H9 (cell line): ENCODE measurements around the gene GAL3ST2. TPM values are rescaled to one million over a fixed set of nuclear protein-coding genes. Genes with fewer than 3 reads are reported as not detected.

Experiments used
- DNase-seq: peaks from one replicate; pipeline ENCODE4 v3.0.0-alpha.2; 2017
- H2AFZ ChIP-seq: one replicate; pipeline ENCODE4 v1.6.1; 2013; ENCODE audit warnings: mild to moderate bottlenecking, low read length, control low read depth, moderate library complexity
- H2AK5ac ChIP-seq: 2 replicates; pipeline ENCODE4 v1.6.1; 2013; ENCODE audit warnings: low read length, control low read depth, mixed read lengths; ENCODE audit not compliant: insufficient read length
- H2BK120ac ChIP-seq: one replicate; pipeline ENCODE4 v1.6.1; 2013; ENCODE audit warnings: low read depth, mild to moderate bottlenecking, low read length, control low read depth, inconsistent platforms; ENCODE audit not compliant: poor library complexity, severe bottlenecking
- H2BK12ac ChIP-seq: 2 replicates; pipeline ENCODE4 v1.6.1; 2013; ENCODE audit warnings: low read length, control low read depth, mixed read lengths, low read depth; ENCODE audit not compliant: insufficient read length
- H2BK15ac ChIP-seq: 2 replicates; pipeline ENCODE4 v1.6.1; 2013; ENCODE audit warnings: low read depth, low read length, control low read depth
- H2BK20ac ChIP-seq: one replicate; pipeline ENCODE4 v1.6.1; 2013; ENCODE audit warnings: low read depth, mild to moderate bottlenecking, low read length, control low read depth, inconsistent platforms; ENCODE audit not compliant: poor library complexity, severe bottlenecking
- H2BK5ac ChIP-seq: 2 replicates; pipeline ENCODE4 v1.6.1; 2013; ENCODE audit warnings: low read length, control low read depth, mixed read lengths; ENCODE audit not compliant: insufficient read length
- H3K14ac ChIP-seq: 2 replicates; pipeline ENCODE4 v1.6.1; 2013; ENCODE audit warnings: low read length, control low read depth; ENCODE audit not compliant: insufficient read depth
- H3K18ac ChIP-seq: 2 replicates; pipeline ENCODE4 v1.6.1; 2013; ENCODE audit warnings: low read depth, mild to moderate bottlenecking, mixed read lengths, low read length, control low read depth; ENCODE audit not compliant: insufficient read length
- H3K23ac ChIP-seq: 2 replicates; pipeline ENCODE4 v1.6.1; 2013; ENCODE audit warnings: low read length, control low read depth, mixed read lengths, low read depth; ENCODE audit not compliant: insufficient read length
- H3K23me2 ChIP-seq: 2 replicates; pipeline ENCODE4 v1.6.1; 2013; ENCODE audit warnings: low read depth, mild to moderate bottlenecking, mixed read lengths, low read length, control low read depth; ENCODE audit not compliant: insufficient read length, poor library complexity, severe bottlenecking
- H3K27ac ChIP-seq: 2 replicates; pipeline ENCODE4 v1.5.1; 2013; ENCODE audit warnings: low read length, control low read depth, mixed read lengths, low read depth; ENCODE audit not compliant: insufficient read length
- H3K27me3 ChIP-seq: 2 replicates; pipeline ENCODE4 v1.6.1; 2013; ENCODE audit warnings: low read length, control low read depth, inconsistent platforms; ENCODE audit not compliant: insufficient read depth
- H3K4ac ChIP-seq: 2 replicates; pipeline ENCODE4 v1.6.1; 2013; ENCODE audit warnings: low read depth, mild to moderate bottlenecking, control low read depth, inconsistent platforms, low read length, moderate library complexity
- H3K4me1 ChIP-seq: 2 replicates; pipeline ENCODE4 v1.6.1; 2013; ENCODE audit warnings: low read length, control low read depth, inconsistent platforms; ENCODE audit not compliant: insufficient read depth
- H3K4me2 ChIP-seq: 2 replicates; pipeline ENCODE4 v1.6.1; 2013; ENCODE audit warnings: low read length, control low read depth, mixed read lengths; ENCODE audit not compliant: insufficient read length, insufficient read depth
- H3K56ac ChIP-seq: 2 replicates; pipeline ENCODE4 v1.6.1; 2013; ENCODE audit warnings: low read depth, mild to moderate bottlenecking, mixed read lengths, low read length, control low read depth; ENCODE audit not compliant: insufficient read length
- H3K79me1 ChIP-seq: 2 replicates; pipeline ENCODE4 v1.6.1; 2013; ENCODE audit warnings: low read depth, mild to moderate bottlenecking, moderate library complexity, low read length, control low read depth, inconsistent platforms; ENCODE audit not compliant: insufficient read depth, poor library complexity, severe bottlenecking
- H3K79me2 ChIP-seq: 2 replicates; pipeline ENCODE4 v1.6.1; 2013; ENCODE audit warnings: low read length, control low read depth, inconsistent platforms; ENCODE audit not compliant: insufficient read depth
- H3K9ac ChIP-seq: 2 replicates; pipeline ENCODE4 v1.6.1; 2013; ENCODE audit warnings: low read length, control low read depth, mixed read lengths; ENCODE audit not compliant: insufficient read length; ENCODE audit errors: extremely low read depth
- H3K9me3 ChIP-seq: one replicate; pipeline ENCODE4 v1.6.1; 2013; ENCODE audit warnings: low read depth, low read length, inconsistent platforms; ENCODE audit not compliant: control insufficient read depth
- H3T11ph ChIP-seq: one replicate; pipeline ENCODE4 v1.6.1; 2013; ENCODE audit warnings: mild to moderate bottlenecking, low read length, control low read depth, inconsistent platforms
- H4K20me1 ChIP-seq: one replicate; pipeline ENCODE4 v1.6.1; 2013; ENCODE audit not compliant: control insufficient read depth, insufficient read length, insufficient read depth
- H4K5ac ChIP-seq: 2 replicates; pipeline ENCODE4 v1.6.1; 2013; ENCODE audit warnings: low read depth, mild to moderate bottlenecking, mixed read lengths, low read length, control low read depth; ENCODE audit not compliant: insufficient read length
- H4K8ac ChIP-seq: replicated peaks from 2 replicates; pipeline ENCODE4 v1.6.1; 2013; ENCODE audit warnings: low read length, control low read depth, mixed read lengths, low read depth; ENCODE audit not compliant: insufficient read length
- H4K91ac ChIP-seq: 2 replicates; pipeline ENCODE4 v1.6.1; 2013; ENCODE audit warnings: low read depth, mild to moderate bottlenecking, moderate library complexity, mixed read lengths, low read length, control low read depth; ENCODE audit not compliant: insufficient read length
- H3K27ac Mint-ChIP-seq, 3 experiments: 2 replicates in 2 of 3; 3 replicates in 1 of 3; pipeline ENCODE4 v1.8.0; 2020 to 2021; ENCODE audit warnings: mixed read lengths in 3 of 3, mild to moderate bottlenecking in 1 of 3, moderate library complexity in 1 of 3
- H3K27me3 Mint-ChIP-seq: 2 replicates; pipeline ENCODE4 v1.8.0; 2021; ENCODE audit warnings: low read depth, mild to moderate bottlenecking, moderate library complexity, mixed read lengths
- H3K36me3 Mint-ChIP-seq, 3 experiments: 2 replicates in 2 of 3; 3 replicates in 1 of 3; pipeline ENCODE4 v1.8.0; 2020 to 2021; ENCODE audit warnings: low read depth in 3 of 3, mixed read lengths in 3 of 3; ENCODE audit not compliant: insufficient read depth in 1 of 3
- H3K4me1 Mint-ChIP-seq, 2 experiments: 2 replicates each; pipeline ENCODE4 v1.8.0; 2020; ENCODE audit warnings: mixed read lengths in 2 of 2
- H3K4me3 Mint-ChIP-seq, 2 experiments: 2 replicates in 1 of 2; 3 replicates in 1 of 2; pipeline ENCODE4 v1.8.0; 2020 to 2021; ENCODE audit warnings: mild to moderate bottlenecking in 2 of 2, mixed read lengths in 2 of 2, moderate library complexity in 1 of 2
- H3K9me3 Mint-ChIP-seq, 2 experiments: 2 replicates in 1 of 2; 3 replicates in 1 of 2; pipeline ENCODE4 v1.8.0; 2020; ENCODE audit warnings: mild to moderate bottlenecking in 2 of 2, mixed read lengths in 2 of 2, moderate library complexity in 1 of 2
- WGBS: extraction: QIAGEN DNeasy Blood & Tissue Kit; methylation state at CpG from one replicate; pipeline ENCODE4 v1.1.7; 2013; ENCODE audit warnings: missing lambda C conversion rate, low lambda C conversion rate, mixed read lengths; ENCODE audit not compliant: insufficient read length; ENCODE audit errors: extremely low coverage; 5-methylcytosine and 5-hydroxymethylcytosine counted together
- total RNA-seq: library from RNA; stranded (reverse); gene quantifications from 2 replicates; pipeline ENCODE4 v1.2.1, GENCODE V29; 2021
- TF ChIP-seq, protein P1 (sequence below): fragments of 200-600 bp; sonication (generic); conservative IDR thresholded peaks from 3 replicates; pipeline ENCODE4 v1.8.0; 2021; ENCODE audit warnings: antibody characterized with exemption, mild to moderate bottlenecking

GAL3ST2 gene
- total RNA-seq, 1 experiment from 2014 or later: 0.33 TPM

DNA sequence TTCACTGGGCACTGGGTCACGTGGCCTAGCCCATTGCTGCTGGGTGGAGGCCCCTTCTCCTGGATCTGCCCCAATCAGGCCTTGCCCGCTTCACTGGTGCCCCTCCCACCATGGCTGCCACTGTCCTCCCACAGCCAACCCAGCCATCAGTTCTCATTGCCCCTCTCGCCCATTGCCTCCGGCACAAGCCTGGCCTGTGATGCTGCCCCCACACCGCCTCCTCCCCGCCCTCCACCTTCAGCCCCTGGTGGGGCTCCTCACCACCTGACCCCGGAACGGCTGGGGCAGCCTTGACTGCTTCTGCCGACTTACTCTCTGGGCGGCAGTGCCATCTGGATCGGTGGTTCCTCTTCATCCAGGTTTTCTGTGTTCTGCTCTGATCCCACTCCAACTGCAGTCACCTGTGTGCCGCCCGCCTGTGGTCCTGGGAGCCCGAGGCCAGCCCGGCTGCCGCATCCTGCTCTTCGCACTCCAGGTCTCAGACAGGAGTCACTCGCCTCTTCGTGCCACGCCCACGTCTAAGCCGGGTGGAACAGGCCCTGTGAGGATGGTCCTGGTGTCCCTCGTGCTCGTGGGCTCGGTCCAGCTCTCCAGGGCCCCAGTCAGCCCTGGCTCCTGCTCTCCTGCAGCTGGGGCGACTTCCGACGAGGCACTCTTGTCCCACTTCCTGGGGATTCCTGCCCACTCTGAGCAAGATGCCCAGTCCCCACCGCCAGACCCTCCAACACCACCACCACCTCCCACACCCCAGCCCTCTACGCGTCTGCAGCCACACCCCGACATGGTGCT lies 28.0 kb upstream of the GAL3ST2 start:
- Histone ChIP-seq H4K8ac (no peak overlapping the region), H4K5ac (no peak overlapping the region), H2AFZ (no peak overlapping the region), H3K9me3 (no peaks in the 10 kb centered on the region), H2BK20ac (no peak overlapping the region), H3K14ac (no peak overlapping the region), H3K4me2 (no peak overlapping the region), H3K79me2 (no peaks in the 10 kb centered on the region), H2BK5ac (no peak overlapping the region), H2BK120ac (no peak overlapping the region), H3K9ac (no peak overlapping the region), H3K27ac (no peak overlapping the region), H3K4ac (no peak overlapping the region), H3K23ac (no peak overlapping the region), H3K56ac (no peak overlapping the region), H4K20me1 (no peaks in the 10 kb centered on the region), H2BK12ac (no peak overlapping the region), H2BK15ac (no peak overlapping the region), H3K4me1 (no peaks in the 10 kb centered on the region), H3K23me2 (no peaks in the 10 kb centered on the region), H3K27me3 (no peaks in the 10 kb centered on the region), H3K79me1 (no peaks in the 10 kb centered on the region), H2AK5ac (no peak overlapping the region), H4K91ac (no peak overlapping the region), H3K18ac (no peak overlapping the region), H3T11ph (no peak overlapping the region)
- no CpG with 5 or more reads among the region's 32 CpGs for WGBS
- TF ChIP-seq, protein P1, sequence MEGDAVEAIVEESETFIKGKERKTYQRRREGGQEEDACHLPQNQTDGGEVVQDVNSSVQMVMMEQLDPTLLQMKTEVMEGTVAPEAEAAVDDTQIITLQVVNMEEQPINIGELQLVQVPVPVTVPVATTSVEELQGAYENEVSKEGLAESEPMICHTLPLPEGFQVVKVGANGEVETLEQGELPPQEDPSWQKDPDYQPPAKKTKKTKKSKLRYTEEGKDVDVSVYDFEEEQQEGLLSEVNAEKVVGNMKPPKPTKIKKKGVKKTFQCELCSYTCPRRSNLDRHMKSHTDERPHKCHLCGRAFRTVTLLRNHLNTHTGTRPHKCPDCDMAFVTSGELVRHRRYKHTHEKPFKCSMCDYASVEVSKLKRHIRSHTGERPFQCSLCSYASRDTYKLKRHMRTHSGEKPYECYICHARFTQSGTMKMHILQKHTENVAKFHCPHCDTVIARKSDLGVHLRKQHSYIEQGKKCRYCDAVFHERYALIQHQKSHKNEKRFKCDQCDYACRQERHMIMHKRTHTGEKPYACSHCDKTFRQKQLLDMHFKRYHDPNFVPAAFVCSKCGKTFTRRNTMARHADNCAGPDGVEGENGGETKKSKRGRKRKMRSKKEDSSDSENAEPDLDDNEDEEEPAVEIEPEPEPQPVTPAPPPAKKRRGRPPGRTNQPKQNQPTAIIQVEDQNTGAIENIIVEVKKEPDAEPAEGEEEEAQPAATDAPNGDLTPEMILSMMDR: no peak
- H3K4me3 Mint-ChIP-seq: no peak overlapping the region
- no peaks in the 10 kb centered on the region; a peak in 2 of 5 replicates for H3K9me3 Mint-ChIP-seq
- DNase-seq: no peak
- H3K27me3 Mint-ChIP-seq: no peaks in the 10 kb centered on the region
- H3K27ac Mint-ChIP-seq: peak overlapping the region in 1 of 3 experiments; percentile 63; a peak in 2 of 7 replicates
- no peaks in the 10 kb centered on the region for H3K4me1 Mint-ChIP-seq
- peaks cover 24 to 47% (median 43%) of the 10 kb centered on the region in 3 experiments; a peak in 6 of 7 replicates for H3K36me3 Mint-ChIP-seq
